AG04450 (cell line): ENCODE measurements around the gene CNP. TPM values are rescaled to one million over a fixed set of nuclear protein-coding genes. Genes with fewer than 3 reads are reported as not detected.
"Not testable (repeated sequence)": the region's sequence is repeated elsewhere in the genome, so short reads cannot be mapped to it uniquely, and the experiment has no call there.

Experiments used
- CTCF ChIA-PET: fragments of 300-600, 350-600 bp; formaldehyde crosslinking; extraction: SDS; loops from one replicate; lab custom pipeline; 2022; ENCODE audit warnings: antibody characterized with exemption, inconsistent platforms; lab: Charles Lee
- POLR2A ChIA-PET: fragments of 350-600 bp; formaldehyde crosslinking; extraction: SDS; loops from one replicate; lab custom pipeline; 2021; ENCODE audit warnings: antibody characterized with exemption, inconsistent platforms; lab: Yijun Ruan, JAX
- DNase-seq: peaks from one replicate; pipeline ENCODE4 v3.0.0-alpha.2; 2011; ENCODE audit warnings: low read depth, low spot score
- H3K27ac ChIP-seq: one replicate; pipeline ENCODE4 v1.5.1; 2012; ENCODE audit warnings: low read depth, low read length, control low read depth
- H3K27me3 ChIP-seq: one replicate; pipeline ENCODE4 v1.6.0; 2012; ENCODE audit warnings: low read length; ENCODE audit not compliant: control insufficient read depth, insufficient read depth
- H3K4me3 ChIP-seq: 2 replicates; pipeline ENCODE4 v1.5.1; 2011; ENCODE audit warnings: mild to moderate bottlenecking, low read depth, low read length, control low read depth
- H3K9me3 ChIP-seq: 2 replicates; pipeline ENCODE4 v1.5.1; 2012; ENCODE audit warnings: low read length; ENCODE audit not compliant: control insufficient read depth, insufficient read depth
- CTCF ChIP-seq: IDR thresholded peaks from 2 replicates; pipeline ENCODE4 v1.5.1; 2011; ENCODE audit warnings: low read depth, low read length, control low read depth, inconsistent platforms
- polyA plus RNA-seq: library from polyadenylated mRNA; depleted of rRNA; stranded (reverse); fragments of >200 nt; gene quantifications from 2 replicates; pipeline ENCODE4 v1.2.3, GENCODE V29; 2011

CNP gene
- polyA plus RNA-seq, 1 experiment, result 53.0 TPM

- CTCF ChIA-PET, result interaction anchor here (1.1 kb wide), 1 partner anchor 34 kb away, joined by 3 read pairs; no protein-coding TSS in a partner anchor
- Histone ChIP-seq H3K9me3 (no peaks in the 10 kb centered on the region), H3K27me3 (no peaks in the 10 kb centered on the region), H3K27ac (no peak overlapping the region), H3K4me3 (no peak overlapping the region)
- no peak for DNase-seq
- TF ChIP-seq CTCF, result no peak
- POLR2A ChIA-PET, result interaction anchor here (0.5 to 2.6 kb wide), 2 partner anchors 10 to 47 kb away, joined by 3 to 23 read pairs; partner anchors contain the start of gene ACLY
These were observed 37.8 kb upstream of the CNP start for GRCh38 chr17:41928693-41929251.

DNA sequence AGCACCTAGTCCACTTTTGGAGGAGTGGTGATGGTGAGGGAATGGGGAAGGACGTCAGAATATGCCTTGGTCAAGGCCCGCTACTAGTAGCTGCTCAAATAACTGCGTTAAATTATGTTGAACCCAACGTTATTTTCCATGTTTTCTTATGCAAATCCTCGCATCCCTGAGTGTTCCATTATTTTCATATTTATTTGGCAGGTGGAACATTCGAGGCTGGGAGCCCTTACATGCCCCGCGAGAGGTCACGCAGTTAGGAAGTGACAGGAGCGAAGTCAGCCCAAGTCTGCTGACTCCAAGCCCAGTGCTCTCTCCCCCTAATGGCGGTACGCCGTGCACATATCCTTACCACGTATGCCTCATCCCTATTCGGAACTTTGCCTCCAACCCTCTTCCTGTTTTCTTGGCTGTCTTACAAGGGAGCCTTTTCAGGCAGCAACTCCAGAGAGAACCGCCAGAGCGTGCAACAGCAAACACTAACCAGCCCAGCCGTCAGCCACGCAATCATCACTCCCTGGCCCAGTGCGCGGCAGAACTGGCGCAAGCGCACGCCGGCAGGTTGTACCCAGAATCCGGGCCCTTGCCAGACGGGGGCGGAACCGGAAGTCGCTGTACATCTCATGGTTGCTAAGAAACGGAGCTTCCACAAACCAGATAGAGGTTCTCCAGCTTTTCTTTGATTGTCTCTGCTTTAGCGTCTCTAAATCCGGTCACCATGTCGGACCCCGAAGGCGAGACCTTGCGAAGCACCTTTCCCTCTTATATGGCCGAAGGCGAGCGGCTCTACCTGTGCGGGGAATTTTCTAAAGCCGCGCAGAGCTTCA, 36.4 kb upstream of the CNP start, which contains the start of gene ODAD4:
Gene ODAD4, plus strand, starts transcription at position 609 of the 824 bp plus-strand sequence. Its CDS starts 107 bp downstream, at position 716.
- Histone ChIP-seq H3K27me3 (no peaks in the 10 kb centered on the region), H3K9me3 (no peaks in the 10 kb centered on the region), H3K4me3 (peak within 1 kb of the TSS; percentile 72), H3K27ac (peak within 1 kb of the TSS; percentile 83)
- TF ChIP-seq CTCF, result peak; percentile 60
- ChIA-PET CTCF (interaction anchor here (0.6 to 1.7 kb wide), 6 partner anchors 10 to 384 kb away, joined by 3 to 9 read pairs (median 4); no protein-coding TSS in a partner anchor), POLR2A (interaction anchor here (0.6 to 2.6 kb wide), 10 partner anchors 9 to 607 kb away, joined by 3 to 23 read pairs (median 8); partner anchors contain the start of genes ACLY, CNP, EIF1 and FKBP10)
- DNase-seq, result peak; percentile 94

DNA sequence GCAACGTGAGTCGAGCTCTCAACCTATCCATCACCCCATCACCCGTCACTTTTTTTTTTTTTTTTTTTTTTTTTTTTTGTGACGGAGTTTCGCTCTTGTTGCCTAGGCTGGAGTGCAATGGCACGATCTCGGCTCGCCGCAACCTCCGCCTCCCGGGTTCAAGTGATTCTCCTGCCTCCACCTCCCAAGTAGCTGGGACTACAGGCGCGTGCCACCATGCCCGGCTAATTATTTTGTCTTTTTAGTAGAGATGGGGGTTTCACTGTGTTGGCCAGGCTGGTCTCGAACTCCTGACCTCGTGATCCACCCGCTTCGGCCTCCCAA, 35.8 kb upstream of the CNP start:
- ChIA-PET POLR2A (interaction anchor here (0.6 to 2.6 kb wide), 9 partner anchors 9 to 606 kb away, joined by 3 to 23 read pairs (median 8); partner anchors contain the start of genes ACLY, CNP, EIF1 and FKBP10), CTCF (interaction anchor here (0.6 to 1.7 kb wide), 6 partner anchors 11 to 384 kb away, joined by 3 to 9 read pairs (median 4); no protein-coding TSS in a partner anchor)
- H3K27me3 ChIP-seq, DNase-seq, H3K9me3 ChIP-seq: not testable (repeated sequence)
- Histone ChIP-seq H3K4me3 (peak overlapping the region; percentile 72), H3K27ac (peak overlapping the region; percentile 57)

- H3K27ac ChIP-seq, H3K4me3 ChIP-seq, H3K9me3 ChIP-seq, H3K27me3 ChIP-seq, DNase-seq, POLR2A ChIA-PET: not testable (repeated sequence)
- CTCF ChIA-PET, result interaction anchor here (0.8 kb wide), 1 partner anchor 9 kb away, joined by 3 read pairs; no protein-coding TSS in a partner anchor
These were observed 34.9 kb upstream of the CNP start for GRCh38 chr17:41931715-41932114.

- Histone ChIP-seq H3K9me3 (no peaks in the 10 kb centered on the region), H3K27me3 (no peaks in the 10 kb centered on the region), H3K4me3 (no peak overlapping the region), H3K27ac (no peak overlapping the region)
- DNase-seq, result no peak
- CTCF ChIA-PET, result no interaction called here
- POLR2A ChIA-PET, result interaction anchor here (1.0 kb wide), 1 partner anchor 14 kb away, joined by 3 read pairs; the partner anchor contains the start of gene ACLY
- TF ChIP-seq CTCF, result no peak
These were observed 33.7 kb upstream of the CNP start for GRCh38 chr17:41932816-41933389.
